ENCODE measurements around the gene MPV17.

DNA sequence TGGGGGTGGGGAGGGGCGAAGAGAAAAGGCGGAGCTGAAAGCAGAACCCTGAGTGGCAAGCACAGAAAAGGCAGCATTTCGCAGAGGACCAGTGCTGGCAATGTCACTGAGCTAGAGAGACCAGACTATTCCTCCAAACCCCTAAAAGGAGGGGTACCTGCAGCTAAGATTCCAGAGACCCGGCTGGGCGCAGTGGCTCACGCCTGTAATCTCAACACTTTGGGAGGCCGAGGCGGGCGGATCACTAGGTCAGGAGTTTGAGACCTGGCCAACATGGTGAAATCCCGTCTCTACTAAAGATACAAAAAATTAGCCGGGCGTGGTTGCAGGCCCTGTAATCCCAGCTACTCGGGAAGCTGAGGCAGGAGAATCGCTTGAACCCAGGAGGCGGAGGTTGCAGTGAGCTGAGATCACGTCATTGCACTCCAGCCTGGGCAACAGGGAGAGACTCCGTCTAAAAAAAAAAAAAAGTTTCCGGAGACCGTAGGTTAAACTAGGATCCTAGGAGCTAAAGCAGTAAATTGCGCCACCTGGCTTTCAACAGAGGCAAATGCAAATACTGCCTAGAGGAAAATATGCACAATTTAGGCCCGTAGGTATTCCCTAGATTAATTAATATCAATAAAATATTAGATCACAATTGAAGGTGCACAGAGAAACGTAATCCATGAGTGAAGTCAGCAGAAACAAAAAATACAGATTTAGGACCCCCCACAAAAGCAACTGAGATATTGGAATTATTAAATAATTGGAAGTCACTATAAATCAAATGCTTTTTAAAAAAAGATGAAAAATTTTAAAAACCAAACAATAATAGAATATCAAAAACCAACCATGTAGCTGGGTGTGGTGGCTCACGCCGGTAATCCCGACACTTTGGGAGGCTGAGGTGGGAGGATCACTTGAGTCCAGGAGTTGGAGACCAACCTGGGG is 19.5 kb downstream of the MPV17 start:
- TF ChIP-seq, protein P1, sequence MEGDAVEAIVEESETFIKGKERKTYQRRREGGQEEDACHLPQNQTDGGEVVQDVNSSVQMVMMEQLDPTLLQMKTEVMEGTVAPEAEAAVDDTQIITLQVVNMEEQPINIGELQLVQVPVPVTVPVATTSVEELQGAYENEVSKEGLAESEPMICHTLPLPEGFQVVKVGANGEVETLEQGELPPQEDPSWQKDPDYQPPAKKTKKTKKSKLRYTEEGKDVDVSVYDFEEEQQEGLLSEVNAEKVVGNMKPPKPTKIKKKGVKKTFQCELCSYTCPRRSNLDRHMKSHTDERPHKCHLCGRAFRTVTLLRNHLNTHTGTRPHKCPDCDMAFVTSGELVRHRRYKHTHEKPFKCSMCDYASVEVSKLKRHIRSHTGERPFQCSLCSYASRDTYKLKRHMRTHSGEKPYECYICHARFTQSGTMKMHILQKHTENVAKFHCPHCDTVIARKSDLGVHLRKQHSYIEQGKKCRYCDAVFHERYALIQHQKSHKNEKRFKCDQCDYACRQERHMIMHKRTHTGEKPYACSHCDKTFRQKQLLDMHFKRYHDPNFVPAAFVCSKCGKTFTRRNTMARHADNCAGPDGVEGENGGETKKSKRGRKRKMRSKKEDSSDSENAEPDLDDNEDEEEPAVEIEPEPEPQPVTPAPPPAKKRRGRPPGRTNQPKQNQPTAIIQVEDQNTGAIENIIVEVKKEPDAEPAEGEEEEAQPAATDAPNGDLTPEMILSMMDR (IDR thresholded peaks at IDR 0.05), result peak; percentile 96
- no peak for TF ChIP-seq EZH2 (IDR thresholded peaks at IDR 0.05; ENCODE audit: borderline replicate concordance, insufficient read depth, low read depth, low read length, poor library complexity, severe bottlenecking)

Measured in B cell (primary cell).